Inflammatory macrophage treated with lipopolysaccharide for 1 hour (primary cell): ENCODE measurements around the gene WNT10A.
"Not testable (repeated sequence)": the region's sequence is repeated elsewhere in the genome, so short reads cannot be mapped to it uniquely, and the experiment has no call there.

Experiments used
- DNase-seq, 2 donors: peaks; one replicate each; pipeline ENCODE4 v3.0.0-alpha.2; 2020 to 2022

The WNT10A gene

DNA sequence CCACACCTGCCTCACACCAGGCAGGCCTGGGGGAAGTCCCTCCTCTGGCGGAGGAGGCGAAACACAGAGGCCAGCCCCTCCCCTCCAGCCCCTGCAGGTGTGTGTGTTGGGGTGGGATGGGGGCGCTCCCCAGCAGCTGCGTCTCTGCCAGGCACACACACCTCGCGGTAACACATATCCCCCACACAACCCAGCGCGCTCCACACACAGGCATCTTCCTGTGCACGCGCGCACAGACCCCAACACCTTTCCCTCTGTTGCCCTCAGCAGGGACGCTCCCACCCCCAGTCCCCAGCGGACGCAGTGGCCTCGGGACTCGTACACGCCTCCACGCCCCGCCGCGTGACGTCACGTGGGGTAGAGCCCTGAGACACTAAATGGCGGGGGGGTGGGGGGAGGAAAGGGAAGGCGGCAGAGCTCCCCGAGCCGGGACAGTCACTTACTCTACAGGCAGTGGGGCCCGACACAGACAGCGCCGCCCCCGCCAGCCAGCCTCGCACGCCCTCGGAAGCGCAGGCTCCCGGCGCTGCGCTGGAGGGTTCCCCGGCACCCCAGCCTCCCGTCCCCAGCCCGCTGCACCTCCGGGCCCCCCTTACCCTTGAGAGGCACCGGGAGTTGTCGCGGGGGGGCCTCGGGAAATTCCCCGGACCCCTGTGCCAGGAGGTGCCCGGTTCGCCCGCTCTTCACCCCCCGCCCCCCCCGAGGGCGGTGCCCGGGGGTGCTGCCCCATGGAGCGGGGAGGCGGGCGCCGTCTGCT, at the start of gene WNT10A:
Gene WNT10A (plus strand): TSS at position 751 of the 757 bp plus-strand sequence. CDS start 144 bp downstream, outside the sequence.
- no peak for DNase-seq

- no peak for DNase-seq
These were observed 49.2 kb upstream of the WNT10A start, which contains the start of gene PRKAG3 for GRCh38 chr2:218831378-218831990. Gene PRKAG3, minus strand, starts transcription at chr2:218831803.

DNA sequence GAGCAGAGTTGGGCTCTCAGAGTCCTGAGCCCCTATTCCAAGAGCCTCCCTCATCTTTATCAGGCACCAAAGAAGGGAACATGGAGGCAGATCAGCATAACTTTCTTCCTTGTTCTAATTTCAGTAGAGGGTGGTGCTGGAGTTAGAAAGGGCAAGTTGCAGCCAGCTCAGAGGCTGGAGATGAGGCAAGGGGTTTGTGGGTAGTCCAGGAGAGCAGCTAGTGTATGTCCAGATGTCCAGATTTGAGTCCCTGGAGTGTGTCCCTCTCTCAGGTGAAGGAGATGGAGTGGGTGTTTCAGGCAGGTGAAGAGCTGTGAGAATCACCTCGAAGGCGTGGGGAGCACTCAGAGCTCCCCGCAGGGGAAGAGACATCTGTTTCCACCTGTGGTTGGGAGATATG, 48.6 kb upstream of the WNT10A start:
- no peak for DNase-seq

DNA sequence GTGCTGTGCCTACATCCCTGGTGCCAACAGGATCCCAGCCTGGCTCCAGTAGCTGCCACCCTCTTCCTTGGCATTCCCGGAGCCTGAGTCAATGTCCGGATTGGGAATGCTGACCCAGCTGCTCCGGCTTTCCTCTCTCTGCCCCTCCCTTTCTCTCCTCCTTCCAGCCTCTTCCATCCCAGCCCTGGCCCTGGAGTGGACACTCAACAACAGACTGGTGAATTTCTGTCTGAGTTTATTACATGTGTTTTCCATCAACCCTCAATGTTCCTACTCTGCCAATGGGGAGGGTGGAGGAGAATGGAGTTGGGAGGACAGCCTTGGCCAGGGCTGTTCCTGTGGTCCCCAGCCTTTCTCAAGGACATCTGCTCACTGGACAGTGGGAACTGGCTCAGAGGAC, 48.1 kb upstream of the WNT10A start:
- DNase-seq: no peak

DNA sequence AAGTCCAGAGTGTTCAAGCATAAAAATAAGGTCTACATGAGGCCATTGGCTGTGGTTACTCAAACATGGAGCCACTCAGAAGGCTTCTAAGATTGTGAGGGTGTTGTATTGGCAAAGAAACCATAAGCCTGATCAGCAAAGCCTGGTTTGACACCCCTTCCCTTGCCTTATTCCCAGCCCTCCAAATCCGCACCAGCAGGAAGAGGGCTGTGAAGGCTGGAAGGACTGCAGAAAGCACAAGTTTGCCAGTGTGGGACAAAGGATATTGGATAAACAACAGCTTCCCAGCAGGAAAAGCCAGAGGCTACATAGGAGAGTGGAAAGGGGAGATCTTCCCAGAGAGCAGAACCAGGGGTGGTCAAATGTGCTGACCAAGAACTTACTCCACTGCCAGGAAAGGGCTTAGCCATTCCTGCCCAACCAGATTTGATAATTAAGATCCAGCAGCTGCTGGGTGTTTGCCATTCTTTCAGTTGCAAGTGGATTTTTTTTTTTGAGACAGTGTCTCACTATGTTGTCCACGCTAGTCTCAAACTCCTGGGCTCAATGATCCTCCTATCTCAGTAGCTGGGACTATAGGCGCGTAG, 47.5 kb upstream of the WNT10A start:
- no peak for DNase-seq

- no peak for DNase-seq
These were observed 46.0 kb upstream of the WNT10A start for GRCh38 chr2:218834685-218835084.

DNA sequence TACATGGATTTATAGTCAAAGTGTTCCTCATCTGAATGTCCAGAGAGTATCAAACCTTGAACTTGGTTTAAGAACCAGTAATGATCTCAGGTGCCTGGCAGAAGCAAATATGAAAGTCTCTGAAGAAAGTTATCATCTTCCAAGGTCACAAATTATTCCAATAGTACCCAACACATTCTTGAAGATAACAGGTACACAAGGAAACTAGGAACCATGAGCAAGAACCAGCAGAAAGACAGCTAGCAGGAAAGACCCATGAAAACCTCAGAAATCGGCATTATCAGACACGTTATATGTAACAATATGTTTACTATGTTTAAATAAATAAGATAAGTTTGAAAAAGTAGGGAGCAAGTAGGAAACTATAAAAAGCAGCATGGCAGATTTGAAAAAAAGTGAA, 43.2 kb upstream of the WNT10A start:
- no peak for DNase-seq

- DNase-seq: peak; percentile 72 to 82
These were observed 41.2 kb upstream of the WNT10A start for GRCh38 chr2:218839430-218839829.

DNA sequence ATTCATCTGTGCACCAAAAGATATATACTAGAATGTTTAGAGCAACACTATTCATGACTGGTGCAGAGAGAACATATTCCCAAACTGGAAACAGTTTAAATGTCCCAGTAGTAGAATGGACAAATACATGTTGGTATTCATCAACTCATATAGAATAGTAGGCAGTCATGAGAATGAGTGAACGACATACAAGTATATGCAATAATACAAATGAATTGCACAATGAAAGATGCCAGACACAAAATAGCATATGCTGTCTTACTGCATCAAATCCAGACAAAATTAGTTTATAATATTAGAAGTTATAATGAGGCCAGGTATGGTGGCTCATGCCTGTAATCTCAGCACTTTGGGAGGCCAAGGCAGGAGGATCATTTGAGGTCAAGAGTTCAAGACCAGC, 40.8 kb upstream of the WNT10A start:
- DNase-seq: no peak

GRCh38 chr2:218844334-218844733, 36.3 kb upstream of the WNT10A start:
- not testable (repeated sequence) for DNase-seq

DNA sequence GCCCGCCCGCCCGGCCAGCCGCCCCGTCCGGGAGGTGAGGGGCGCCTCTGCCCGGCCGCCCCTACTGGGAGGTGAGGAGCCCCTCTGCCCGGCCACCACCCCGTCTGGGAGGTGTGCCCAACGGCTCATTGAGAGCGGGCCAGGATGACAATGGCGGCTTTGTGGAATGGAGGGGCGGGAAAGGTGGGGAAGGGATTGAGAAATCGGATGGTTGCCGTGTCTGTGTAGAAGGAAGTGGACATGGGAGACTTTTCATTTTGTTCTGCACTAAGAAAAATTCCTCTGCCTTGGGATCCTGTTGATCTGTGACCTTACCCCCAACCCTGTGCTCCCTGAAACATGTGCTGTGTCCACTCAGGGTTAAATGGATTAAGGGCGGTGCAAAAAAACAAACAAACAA, 33.7 kb upstream of the WNT10A start:
- DNase-seq: not testable (repeated sequence)

DNA sequence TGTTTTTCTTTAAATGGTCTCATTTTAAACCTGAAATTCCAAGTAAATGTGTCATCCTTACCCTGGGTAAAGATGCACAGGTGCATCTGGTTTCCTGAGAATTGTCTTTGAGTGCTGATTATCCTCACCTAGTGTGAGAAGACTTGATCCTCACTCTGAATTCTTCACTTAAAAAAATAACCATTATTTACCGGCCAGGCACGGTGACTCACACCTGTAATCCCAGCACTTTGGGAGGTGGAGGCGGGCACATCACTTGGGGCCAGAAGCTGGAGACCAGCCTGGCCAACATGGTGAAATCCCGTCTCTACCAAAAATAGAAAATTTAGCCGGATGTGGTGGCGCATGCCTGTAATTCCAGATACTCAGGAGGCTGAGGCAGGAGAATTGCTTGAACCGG, 30.9 kb upstream of the WNT10A start:
- DNase-seq: no peak

DNA sequence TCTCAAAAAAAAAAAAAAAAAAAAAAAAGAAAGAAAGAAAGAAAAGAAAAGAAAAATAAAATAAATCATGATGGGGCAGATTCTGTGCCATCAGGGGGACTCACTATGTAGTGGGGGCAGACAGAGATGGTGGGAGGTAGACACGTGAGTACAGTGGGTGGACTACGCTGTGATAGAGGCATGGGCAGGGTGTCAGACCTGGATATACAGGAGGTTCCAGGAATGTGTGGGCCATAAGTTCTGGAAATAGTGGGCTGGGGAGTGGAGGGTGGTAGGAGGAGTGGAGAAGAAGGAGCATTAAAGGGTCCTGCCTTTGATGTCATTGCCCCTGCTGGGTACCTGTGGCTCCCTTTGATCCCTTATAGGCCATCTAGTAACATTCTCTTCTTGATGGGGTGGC, 29.9 kb upstream of the WNT10A start:
- no peak for DNase-seq

- no peak for DNase-seq
These were observed 29.4 kb upstream of the WNT10A start for GRCh38 chr2:218851286-218851685.

DNA sequence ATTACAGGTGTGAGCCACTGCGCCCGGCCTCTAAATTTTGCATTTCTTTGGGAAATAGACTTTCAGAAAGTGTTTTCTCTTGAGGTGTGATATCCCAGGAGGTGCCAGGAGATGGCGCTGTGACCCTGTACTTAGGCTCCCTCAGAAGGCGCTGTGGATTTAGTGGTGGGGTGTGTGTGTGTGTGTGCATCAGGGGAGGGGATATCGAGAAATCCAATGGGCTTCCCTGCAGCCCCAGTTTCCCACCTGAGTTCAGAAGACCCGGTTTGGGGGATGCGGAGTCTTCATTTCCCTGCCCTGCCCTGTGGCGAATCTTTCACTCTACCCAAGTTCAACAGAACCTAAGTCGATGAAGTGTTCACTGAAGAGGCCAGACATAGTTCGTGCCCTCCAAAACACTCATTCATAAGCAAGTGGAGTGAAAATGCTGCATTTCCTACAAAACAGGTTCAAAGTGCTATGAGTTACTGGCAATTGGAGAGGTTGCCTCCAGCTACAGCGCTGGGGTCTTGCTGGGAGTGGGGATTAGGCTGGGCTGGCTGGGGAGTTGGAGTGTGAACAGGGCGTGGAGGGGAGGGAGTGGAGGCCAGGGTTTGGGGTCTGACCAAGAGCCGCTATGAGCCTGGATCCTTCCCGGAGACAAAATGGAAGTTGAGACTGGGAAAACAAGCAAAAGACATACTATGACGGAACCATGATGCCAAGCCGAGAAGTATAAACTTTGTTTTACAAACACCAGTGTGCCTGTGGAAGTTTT, 27.6 kb upstream of the WNT10A start:
- DNase-seq: peak; percentile 24 to 81

- DNase-seq: no peak
These were observed 26.9 kb upstream of the WNT10A start for GRCh38 chr2:218853766-218854165.

DNA sequence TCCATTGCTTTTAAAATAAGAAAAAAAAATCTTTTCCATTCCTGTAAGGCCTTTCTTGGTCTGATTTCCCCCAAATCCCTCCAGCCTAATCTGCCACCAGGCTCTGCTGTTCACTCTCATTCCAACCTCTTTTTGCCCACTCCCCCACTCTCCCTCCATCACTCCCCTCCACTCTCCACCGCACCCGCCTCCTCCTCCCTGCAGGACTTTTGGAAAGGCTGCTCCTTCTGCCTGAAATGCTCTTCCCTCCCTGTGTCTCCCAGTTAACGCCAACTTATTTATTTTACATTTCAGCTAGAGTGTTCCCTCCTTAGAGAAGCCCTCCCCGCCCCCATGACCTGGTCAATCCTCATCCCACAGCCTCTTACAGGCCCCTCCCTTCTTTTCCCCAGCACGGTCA, 25.8 kb upstream of the WNT10A start:
- no peak for DNase-seq

DNA sequence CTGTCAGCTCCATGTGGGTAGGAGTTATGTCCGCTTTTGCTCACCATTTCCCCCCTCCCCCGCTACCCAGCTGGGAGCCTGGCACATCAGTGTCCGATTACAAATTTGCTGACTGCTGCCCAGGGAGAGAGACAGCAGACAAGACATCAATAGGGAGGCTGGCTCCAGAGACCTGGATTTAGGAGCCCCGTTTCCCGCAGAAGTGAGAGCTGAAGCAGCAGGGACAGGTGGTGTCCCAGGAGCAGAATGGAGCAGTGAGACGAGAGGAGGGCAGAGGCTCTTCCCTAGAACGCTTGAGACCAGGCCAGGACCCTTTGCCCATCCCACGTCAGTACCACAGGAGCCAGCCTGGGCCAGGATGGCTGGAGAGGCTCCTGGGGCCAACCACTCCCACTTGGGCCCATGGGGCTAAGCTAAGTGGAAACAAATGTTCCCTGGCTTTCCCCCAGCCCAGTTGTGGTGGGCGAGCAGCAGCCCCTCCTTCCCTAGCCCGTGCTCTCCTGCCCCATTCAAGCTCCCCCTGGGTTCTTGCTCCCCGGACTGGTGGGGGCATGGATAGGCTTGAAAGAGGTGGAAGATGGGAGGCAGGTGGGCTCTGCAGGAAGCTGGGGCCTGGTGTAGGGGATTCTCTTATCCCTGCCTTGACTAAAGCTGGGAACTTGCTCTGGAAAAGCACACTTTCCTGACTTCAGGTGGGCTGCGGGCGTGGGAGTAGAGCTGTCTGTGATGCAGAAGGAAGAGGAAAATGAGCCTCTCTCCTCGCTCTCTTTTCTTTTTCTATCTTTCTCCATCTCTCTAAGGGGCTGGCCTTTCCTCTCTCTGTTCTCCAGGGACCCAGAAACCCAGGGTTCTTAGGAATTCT, 25.1 kb upstream of the WNT10A start:
- DNase-seq: no peak

GRCh38 chr2:218856167-218856895, 24.3 kb upstream of the WNT10A start:
- no peak for DNase-seq

DNA sequence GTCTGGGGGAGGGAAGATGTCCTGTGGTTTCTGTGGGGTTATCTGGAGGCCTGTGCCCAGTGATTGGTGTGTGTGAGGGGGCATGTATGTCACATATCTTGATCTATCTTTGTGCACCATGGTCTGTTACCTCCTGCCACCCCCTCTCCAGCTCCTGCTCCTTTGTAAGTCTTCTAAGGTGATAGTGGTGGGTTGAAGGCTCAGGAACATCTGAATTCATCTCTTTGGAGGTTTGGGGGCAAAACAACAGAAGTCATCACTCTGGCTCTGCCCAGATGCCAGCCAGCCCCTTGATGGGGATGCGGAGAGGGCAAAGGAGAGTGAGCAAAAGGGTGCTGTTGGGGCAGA, 23.8 kb upstream of the WNT10A start:
- DNase-seq: no peak

DNA sequence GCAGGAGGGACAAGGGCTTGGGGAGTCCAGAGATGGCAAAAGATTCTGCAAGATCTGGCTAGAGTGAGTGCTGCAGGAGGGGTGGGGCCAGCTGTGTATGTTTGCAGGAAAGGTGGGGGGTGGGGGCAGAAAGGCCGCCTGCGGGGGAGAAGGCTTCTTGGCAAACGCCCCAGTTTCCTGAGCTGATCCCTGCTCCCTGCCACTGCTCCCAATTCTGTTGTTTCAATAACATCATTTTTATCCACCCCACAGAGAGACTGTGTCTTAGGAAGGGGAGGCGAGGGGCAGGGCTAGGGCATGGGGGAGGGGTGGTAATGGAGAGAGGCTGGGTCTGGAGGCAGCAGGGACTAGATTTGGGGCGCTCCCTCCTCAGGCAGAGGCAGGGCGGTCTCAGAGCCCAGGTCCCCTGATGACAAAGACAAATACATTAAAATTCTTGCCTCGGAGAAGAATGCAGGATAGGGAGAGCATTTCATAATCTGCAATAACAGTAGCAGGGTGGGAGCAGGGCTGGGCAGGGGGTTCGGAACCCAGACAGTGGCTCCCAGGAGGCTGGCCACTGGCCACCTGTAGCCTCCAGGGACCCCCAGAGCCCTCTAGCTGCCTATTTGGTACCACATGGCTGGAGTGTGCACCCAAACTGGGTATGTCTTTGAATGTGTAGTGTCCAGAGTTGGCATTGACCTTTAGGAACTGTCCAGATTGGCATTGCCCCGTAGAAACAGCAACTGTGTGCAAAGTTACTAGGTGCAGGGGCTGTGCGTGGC, 23.1 kb upstream of the WNT10A start:
- DNase-seq: no peak
